ENCODE measurements around the gene ZDHHC4. TPM values are rescaled to one million over a fixed set of nuclear protein-coding genes. Genes with fewer than 3 reads are reported as not detected.

ZDHHC4 gene
- total RNA-seq, 2 experiments from 2014 or later: 31.4 to 40.2 TPM

- Mint-ChIP-seq H3K27me3 (no peaks in the 10 kb centered on the region), H3K4me1 (peaks cover 5% of the 10 kb centered on the region), H3K36me3 (no peaks in the 10 kb centered on the region), H3K9me3 (no peaks in the 10 kb centered on the region), H3K27ac (no peak overlapping the region), H3K4me3 (no peak overlapping the region)
- no peak for DNase-seq
These were observed 36.5 kb downstream of the ZDHHC4 start for GRCh38 chr7:6613706-6614105.

- H3K27me3 Mint-ChIP-seq: no peaks in the 10 kb centered on the region
- H3K4me1 Mint-ChIP-seq: peaks cover 12% of the 10 kb centered on the region
- peak within 1 kb of the TSS; percentile 51 for H3K27ac Mint-ChIP-seq
- peak within 1 kb of the TSS; percentile 66 for H3K4me3 Mint-ChIP-seq
- no peaks in the 10 kb centered on the region for H3K9me3 Mint-ChIP-seq
- H3K36me3 Mint-ChIP-seq: no peaks in the 10 kb centered on the region
- DNase-seq: peak; percentile 20
These were observed 37.9 kb downstream of the ZDHHC4 start, which contains the start of gene ZNF853 for GRCh38 chr7:6614953-6615722. ZNF853 (plus strand) TSS chr7:6615610; CDS start chr7:6616175, 565 bp downstream.

- Mint-ChIP-seq H3K4me1 (peaks cover 17% of the 10 kb centered on the region), H3K36me3 (no peaks in the 10 kb centered on the region), H3K4me3 (peak overlapping the region; percentile 54), H3K27ac (no peak overlapping the region), H3K27me3 (no peaks in the 10 kb centered on the region), H3K9me3 (no peaks in the 10 kb centered on the region)
- peak; percentile 18 for DNase-seq
These were observed 38.7 kb downstream of the ZDHHC4 start for GRCh38 chr7:6615723-6616555.

- no peak for DNase-seq
- Mint-ChIP-seq H3K4me1 (peaks cover 23% of the 10 kb centered on the region), H3K9me3 (no peaks in the 10 kb centered on the region), H3K4me3 (peak overlapping the region; percentile 16), H3K27me3 (no peaks in the 10 kb centered on the region), H3K36me3 (peaks cover 8% of the 10 kb centered on the region), H3K27ac (peak overlapping the region; percentile 14)
These were observed 39.8 kb downstream of the ZDHHC4 start for GRCh38 chr7:6616854-6617643.

- no peak overlapping the region for H3K27ac Mint-ChIP-seq
- no peaks in the 10 kb centered on the region for H3K9me3 Mint-ChIP-seq
- no peaks in the 10 kb centered on the region for H3K27me3 Mint-ChIP-seq
These were observed 41.4 kb downstream of the ZDHHC4 start for GRCh38 chr7:6618621-6619020.

GRCh38 chr7:6619961-6620360 is 42.7 kb downstream of the ZDHHC4 start:
- Mint-ChIP-seq H3K4me3 (no peak overlapping the region), H3K27me3 (no peaks in the 10 kb centered on the region), H3K36me3 (peaks cover 13% of the 10 kb centered on the region), H3K9me3 (no peaks in the 10 kb centered on the region), H3K27ac (no peak overlapping the region), H3K4me1 (peaks cover 31% of the 10 kb centered on the region)
- DNase-seq: no peak

More at GRCh38 chr7:6618621-6619020, 41.4 kb downstream of the ZDHHC4 start:
- H3K4me1 Mint-ChIP-seq: peaks cover 26% of the 10 kb centered on the region
- no peak overlapping the region for H3K4me3 Mint-ChIP-seq
- no peak for DNase-seq
- H3K36me3 Mint-ChIP-seq: peaks cover 13% of the 10 kb centered on the region

- H3K4me1 Mint-ChIP-seq: peaks cover 31% of the 10 kb centered on the region
- DNase-seq: no peak
- no peak overlapping the region for H3K27ac Mint-ChIP-seq
- H3K36me3 Mint-ChIP-seq: peaks cover 13% of the 10 kb centered on the region
- no peaks in the 10 kb centered on the region for H3K9me3 Mint-ChIP-seq
- no peaks in the 10 kb centered on the region for H3K27me3 Mint-ChIP-seq
- H3K4me3 Mint-ChIP-seq: no peak overlapping the region
These were observed 44.2 kb downstream of the ZDHHC4 start for GRCh38 chr7:6621195-6622133.

- peaks cover 31% of the 10 kb centered on the region for H3K4me1 Mint-ChIP-seq
- H3K9me3 Mint-ChIP-seq: no peaks in the 10 kb centered on the region
- H3K27ac Mint-ChIP-seq: no peak overlapping the region
- H3K4me3 Mint-ChIP-seq: no peak overlapping the region
- no peak for DNase-seq
- H3K27me3 Mint-ChIP-seq: no peaks in the 10 kb centered on the region
- peaks cover 13% of the 10 kb centered on the region for H3K36me3 Mint-ChIP-seq
These were observed 45.0 kb downstream of the ZDHHC4 start for GRCh38 chr7:6622134-6622710.

- Mint-ChIP-seq H3K4me1 (peaks cover 29% of the 10 kb centered on the region), H3K27me3 (no peaks in the 10 kb centered on the region), H3K36me3 (peaks cover 13% of the 10 kb centered on the region), H3K27ac (peak overlapping the region; percentile 91), H3K4me3 (peak overlapping the region; percentile 18), H3K9me3 (no peaks in the 10 kb centered on the region)
- no peak for DNase-seq
These were observed 46.5 kb downstream of the ZDHHC4 start for GRCh38 chr7:6623589-6624245.

- Mint-ChIP-seq H3K4me1 (peaks cover 29% of the 10 kb centered on the region), H3K36me3 (peaks cover 13% of the 10 kb centered on the region), H3K4me3 (peak overlapping the region; percentile 38)
These were observed 47.0 kb downstream of the ZDHHC4 start for GRCh38 chr7:6624246-6624611.

GRCh38 chr7:6628045-6628444 is 50.8 kb downstream of the ZDHHC4 start:
- peaks cover 10% of the 10 kb centered on the region for H3K4me1 Mint-ChIP-seq
- no peak overlapping the region for H3K27ac Mint-ChIP-seq
- DNase-seq: no peak
- H3K9me3 Mint-ChIP-seq: no peaks in the 10 kb centered on the region
- H3K36me3 Mint-ChIP-seq: peaks cover 3% of the 10 kb centered on the region
- H3K4me3 Mint-ChIP-seq: no peak overlapping the region
- H3K27me3 Mint-ChIP-seq: no peaks in the 10 kb centered on the region

More at GRCh38 chr7:6624246-6624611, 47.0 kb downstream of the ZDHHC4 start:
- Mint-ChIP-seq H3K9me3 (no peaks in the 10 kb centered on the region), H3K27ac (peak overlapping the region; percentile 91), H3K27me3 (no peaks in the 10 kb centered on the region)
- DNase-seq: no peak

- Mint-ChIP-seq H3K36me3 (no peaks in the 10 kb centered on the region), H3K9me3 (no peaks in the 10 kb centered on the region), H3K4me1 (peaks cover 3% of the 10 kb centered on the region), H3K27me3 (no peaks in the 10 kb centered on the region), H3K27ac (no peak overlapping the region), H3K4me3 (no peak overlapping the region)
- DNase-seq: no peak
These were observed 53.0 kb downstream of the ZDHHC4 start for GRCh38 chr7:6630007-6630849.

GRCh38 chr7:6631605-6632004 is 54.4 kb downstream of the ZDHHC4 start:
- Mint-ChIP-seq H3K27ac (no peak overlapping the region), H3K4me3 (no peak overlapping the region)

More at GRCh38 chr7:6631605-6632004, 54.4 kb downstream of the ZDHHC4 start:
- H3K36me3 Mint-ChIP-seq: no peaks in the 10 kb centered on the region
- no peaks in the 10 kb centered on the region for H3K27me3 Mint-ChIP-seq
- H3K9me3 Mint-ChIP-seq: no peaks in the 10 kb centered on the region
- DNase-seq: no peak
- peaks cover 4% of the 10 kb centered on the region for H3K4me1 Mint-ChIP-seq
